G401 (cell line): Measurements from ENCODE around the gene TTC33. TPM values are rescaled to one million over a fixed set of nuclear protein-coding genes. Genes with fewer than 3 reads are reported as not detected.
"Not testable (repeated sequence)": the region's sequence is repeated elsewhere in the genome, so short reads cannot be mapped to it uniquely, and the experiment has no call there.

ENCODE experiments used
- DNase-seq: peaks from one replicate; pipeline ENCODE4 v3.0.0-alpha.2; 2015; ENCODE audit warnings: low spot score
- in situ Hi-C: cut with HindIII; loops from 2 replicates; pipeline ENCODE4 v1.10.0; 2016; ENCODE audit warnings: low sequenced_read_pairs, mixed read lengths
- total RNA-seq: library from RNA; depleted of rRNA; stranded (reverse); fragments of >200 nt; shearing (Covaris generic); gene quantifications from 2 replicates; pipeline ENCODE4 v1.2.3, GENCODE V29; 2014; rRNA removed

The TTC33 gene, protein sequence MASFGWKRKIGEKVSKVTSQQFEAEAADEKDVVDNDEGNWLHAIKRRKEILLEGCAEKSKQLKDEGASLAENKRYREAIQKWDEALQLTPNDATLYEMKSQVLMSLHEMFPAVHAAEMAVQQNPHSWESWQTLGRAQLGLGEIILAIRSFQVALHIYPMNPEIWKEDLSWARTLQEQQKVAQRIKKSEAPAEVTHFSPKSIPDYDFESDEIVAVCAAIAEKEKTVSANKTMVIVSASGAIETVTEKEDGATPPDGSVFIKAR
- total RNA-seq, result 13.5 and 18.5 TPM in 2 replicates

DNA sequence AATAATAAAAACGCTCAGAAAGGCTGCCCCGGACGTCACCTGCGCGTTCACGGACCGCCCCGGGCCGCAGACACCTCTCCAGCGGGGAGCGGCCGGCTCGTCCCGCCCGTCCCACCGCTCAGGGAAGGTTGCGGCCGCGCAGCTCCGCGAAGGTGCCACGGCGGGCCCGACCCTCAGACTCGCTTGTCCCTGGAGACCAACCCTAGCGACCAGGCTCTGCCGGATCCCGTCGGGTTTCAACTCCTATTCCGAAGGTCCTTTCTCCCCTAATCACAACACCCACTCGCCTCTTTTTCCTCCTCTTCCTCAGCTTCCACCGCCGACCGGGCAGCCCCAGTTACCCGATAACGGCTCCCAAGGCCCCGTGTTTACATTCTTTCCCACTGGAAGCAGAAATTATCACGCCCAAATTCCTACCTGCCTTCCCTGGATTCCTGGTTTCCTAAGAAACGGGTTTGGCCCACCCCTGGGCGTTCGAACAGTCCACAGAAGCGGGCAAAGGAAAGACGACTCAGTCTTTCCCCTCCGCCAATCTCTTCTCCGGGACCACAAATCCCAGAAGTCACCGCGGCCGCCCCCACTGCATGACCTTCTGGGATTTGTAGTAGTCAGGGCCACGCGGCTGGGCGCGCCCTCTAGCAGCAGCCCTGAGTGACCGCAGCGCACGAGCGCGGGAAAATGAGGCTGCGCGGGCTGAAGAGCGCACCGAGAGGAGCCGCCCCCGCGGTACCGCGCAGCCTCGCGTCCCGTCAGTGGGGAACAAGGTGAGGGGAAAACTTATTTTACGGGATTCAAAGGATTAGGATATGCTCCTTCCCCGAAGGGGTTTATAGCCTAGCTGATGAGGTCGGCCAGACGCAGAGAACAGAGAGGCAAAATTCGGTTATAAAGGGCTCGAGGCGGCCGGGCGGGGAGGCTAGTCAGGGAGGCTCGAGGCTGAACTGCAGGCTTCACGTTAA is at the start of gene TTC33:
TSS of gene TTC33 (minus strand) at position 555 of the 959 bp plus-strand sequence. CDS start 8,943 bp downstream, outside the sequence.
- peak; percentile 96 for DNase-seq
- in situ Hi-C loops, result no loop called here

DNA sequence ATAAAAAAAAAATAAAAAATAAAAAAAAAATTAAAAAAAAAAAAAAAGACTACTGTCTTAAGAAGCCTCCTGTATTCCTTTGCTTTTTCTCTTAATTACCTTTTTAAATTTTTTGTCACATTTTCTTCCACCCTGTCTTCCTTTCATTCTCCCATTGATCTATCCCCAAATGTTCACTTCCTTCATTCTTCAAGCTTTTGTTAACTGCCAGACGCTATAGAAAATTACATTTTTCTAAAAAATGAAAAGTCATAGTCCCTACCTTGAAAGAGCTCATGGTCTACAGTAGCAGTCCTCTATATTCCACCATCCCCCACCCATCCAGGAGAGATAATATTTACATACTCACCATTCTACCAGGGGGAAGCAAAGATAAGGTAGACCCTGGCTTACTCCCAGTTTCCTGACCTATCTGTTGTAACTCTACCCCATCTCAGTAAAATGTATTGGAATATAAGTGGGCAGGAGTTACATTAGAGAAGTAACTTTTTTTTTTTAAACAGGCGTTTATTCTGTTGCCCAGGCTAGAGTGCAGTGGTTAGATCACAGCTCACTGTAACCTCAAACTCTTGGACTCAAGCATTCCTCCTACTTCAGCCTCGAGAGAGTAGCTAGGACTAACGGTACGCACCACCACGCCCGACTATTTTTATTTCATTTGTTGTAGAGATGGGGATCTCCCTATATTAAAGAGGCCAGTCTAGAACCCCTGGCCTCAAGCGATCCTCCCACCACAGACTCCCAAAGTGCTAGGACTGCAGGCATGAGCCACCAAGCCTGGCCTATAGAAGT is 46.2 kb upstream of the TTC33 start:
- in situ Hi-C loops, result no loop called here
- no peak for DNase-seq

DNA sequence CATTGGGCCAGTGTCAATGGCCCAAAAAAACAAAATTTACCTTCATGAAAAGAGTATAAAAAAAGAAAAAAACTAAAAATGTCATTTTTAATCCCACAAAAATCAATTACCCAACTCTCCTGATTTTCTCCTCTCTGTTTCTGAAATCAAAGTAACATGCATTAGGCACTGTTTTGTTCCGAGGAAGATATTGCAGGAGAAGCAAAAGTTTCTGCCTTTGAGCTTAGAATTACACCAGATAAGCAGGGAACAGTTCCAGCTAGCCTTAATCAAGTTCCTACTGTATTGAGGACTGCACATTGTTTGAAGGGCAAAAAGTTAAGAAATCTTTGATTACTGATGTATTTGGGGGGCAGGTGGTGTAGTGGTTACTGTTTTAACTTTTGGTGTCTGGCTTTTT is 43.5 kb upstream of the TTC33 start:
- in situ Hi-C loops, result no loop called here

DNA sequence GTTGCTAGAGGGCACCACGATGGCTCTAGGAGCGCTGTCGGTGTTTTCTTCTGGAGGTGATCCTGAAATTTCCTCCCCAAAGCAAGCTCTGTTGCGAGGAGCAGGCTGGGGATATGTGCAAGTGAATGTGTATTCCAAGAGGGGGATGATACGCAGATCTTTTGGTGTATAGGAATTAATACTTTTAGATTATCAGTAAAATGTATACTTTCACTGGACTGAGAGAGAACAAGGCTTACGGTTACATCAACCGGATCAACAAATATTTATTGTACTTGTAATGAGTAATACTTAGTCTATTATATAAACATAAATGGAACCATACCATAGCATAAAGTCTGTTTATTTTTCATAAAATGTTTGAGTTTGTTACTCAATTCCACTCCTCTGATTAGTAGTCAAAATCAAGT is 43.0 kb upstream of the TTC33 start:
- DNase-seq, result no peak
- in situ Hi-C loops, result no loop called here

More for the DNA sequence above, 43.5 kb upstream of the TTC33 start:
- no peak for DNase-seq

DNA sequence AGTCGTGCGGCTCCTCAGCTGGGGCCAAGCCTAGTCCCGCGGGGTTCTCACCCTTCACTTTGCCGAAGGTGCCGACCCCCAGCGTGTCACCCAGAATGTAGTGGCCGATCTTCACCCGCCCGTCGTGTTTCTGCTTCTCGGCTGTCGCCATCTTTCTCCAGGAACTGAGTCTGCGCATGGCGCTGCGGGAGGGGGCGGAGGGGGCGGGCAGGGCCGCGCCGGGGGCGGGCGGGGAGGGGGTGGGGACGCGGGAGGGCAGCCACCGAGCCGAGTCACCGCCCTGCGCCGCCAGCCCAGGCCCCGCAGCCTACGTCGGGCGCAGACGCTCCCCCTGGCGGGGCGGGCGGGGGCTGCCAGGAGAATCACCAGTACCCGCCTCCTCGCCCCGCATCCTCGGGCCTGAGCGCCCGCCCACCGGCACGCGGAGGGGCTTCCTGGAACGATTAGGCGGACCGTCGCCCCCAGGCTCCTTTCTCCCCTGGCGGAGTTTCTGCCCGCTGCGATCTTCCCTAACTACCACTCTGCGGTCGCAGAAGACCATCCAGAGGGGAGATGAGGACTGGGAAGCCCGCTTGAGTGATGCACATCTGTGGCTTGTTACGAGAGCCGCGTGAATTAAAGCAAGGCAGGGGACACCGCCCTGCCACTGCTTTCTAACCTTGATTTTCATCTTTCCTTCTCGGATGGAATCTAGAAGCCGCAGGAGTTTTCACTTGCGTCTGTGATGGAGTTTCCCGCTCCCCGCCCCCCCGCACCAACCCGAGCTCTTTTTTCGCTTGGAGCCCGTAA is 42.4 kb upstream of the TTC33 start, which contains the start of gene PRKAA1:
TSS of gene PRKAA1 (minus strand) at position 363 of the 789 bp plus-strand sequence. CDS start at position 178, 185 bp downstream.
- peak; percentile 90 for DNase-seq
- in situ Hi-C loops, result no loop called here

DNA sequence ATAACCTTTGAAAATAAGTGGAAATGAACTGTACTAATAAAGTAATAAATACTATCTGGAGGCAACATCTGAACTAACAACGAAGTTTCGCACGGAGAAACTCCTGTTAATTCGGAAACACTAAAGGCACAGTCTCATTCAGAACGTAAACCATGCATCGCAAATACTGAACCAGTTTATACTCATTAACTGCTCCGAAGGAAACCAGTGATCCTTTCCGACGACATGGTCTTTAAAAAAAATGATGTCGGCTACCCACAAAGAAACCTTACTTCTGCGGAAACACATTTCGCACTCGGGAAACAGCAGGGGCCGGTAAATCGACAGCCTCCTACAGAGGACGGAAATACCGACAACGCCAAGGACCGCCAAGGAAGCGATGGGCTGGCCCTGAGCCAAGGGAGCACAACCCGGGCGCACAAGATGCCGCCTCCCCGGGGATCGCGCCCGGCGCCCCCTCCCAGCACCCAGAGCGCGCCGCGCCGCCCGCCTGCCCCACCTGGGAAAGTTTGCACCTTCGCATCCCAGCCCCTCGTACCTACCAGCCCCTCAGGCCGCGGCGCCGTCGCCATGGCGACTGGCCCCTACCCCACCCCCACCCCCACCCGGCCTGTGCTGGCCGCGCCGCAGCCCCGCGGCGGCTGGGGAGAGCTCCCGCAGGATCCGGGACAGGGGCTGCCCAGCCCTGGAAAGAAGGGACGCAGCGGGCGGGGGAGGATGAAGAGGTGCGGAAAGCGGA is 41.7 kb upstream of the TTC33 start:
- peak; percentile 53 for DNase-seq

DNA sequence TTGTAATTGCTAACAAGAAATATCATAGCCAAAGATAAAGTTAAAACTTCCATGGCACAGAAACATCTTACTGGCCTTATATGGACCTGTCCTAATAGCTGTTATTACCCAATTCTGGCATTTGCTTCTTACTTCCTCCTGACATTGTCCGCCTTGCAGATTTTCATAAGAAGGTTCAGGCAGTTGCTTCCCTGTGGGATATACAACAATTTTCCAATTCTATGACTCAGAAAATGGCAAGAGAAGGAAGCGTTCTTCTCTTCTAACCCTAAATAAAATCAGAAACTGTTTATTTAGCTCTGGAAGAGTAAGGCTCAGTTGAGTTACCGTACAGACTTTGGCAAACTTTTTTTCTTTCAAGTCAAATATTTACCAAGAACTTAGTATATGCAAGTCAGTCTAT is 40.7 kb upstream of the TTC33 start:
- no peak for DNase-seq
- in situ Hi-C loops, result no loop called here

More for the DNA sequence above, 41.7 kb upstream of the TTC33 start:
- in situ Hi-C loops, result no loop called here

DNA sequence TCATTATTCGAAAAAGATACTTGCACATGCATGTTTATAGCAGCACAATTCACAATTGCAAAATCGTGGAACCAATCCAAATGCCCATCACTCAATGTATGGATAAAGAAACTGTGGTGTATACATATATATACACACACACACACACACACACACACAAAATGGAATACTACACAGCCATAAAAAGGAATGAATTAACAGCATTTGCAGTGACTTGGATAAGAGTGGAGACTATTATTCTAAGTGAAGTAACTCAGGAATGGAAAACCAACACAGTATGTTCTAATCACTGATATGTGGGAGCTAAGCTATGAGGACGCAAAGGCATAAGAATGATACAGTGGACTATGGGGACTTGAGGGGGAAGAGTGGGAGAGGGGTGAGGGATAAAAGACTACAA is 39.1 kb upstream of the TTC33 start:
- in situ Hi-C loops, DNase-seq: not testable (repeated sequence)

DNA sequence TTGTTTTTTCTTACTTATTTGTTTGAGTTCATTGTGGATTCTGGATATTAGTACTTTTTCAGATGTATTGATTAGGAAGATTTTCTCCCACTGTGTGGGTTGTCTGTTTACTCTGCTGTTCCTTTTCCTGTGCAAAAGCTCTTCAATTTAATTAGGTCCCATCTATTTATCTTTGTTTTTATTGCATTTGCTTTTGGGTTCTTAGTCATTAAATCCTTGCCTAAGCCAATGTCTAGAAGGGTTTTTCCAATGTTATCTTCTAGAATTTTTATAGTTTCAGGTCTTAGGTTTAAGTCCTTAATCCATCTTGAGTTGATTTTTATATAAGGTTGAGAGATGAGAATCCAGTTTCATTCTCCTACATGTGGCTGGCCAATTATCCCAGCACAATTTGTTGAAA is 38.6 kb upstream of the TTC33 start:
- in situ Hi-C loops, result not testable (repeated sequence)

DNA sequence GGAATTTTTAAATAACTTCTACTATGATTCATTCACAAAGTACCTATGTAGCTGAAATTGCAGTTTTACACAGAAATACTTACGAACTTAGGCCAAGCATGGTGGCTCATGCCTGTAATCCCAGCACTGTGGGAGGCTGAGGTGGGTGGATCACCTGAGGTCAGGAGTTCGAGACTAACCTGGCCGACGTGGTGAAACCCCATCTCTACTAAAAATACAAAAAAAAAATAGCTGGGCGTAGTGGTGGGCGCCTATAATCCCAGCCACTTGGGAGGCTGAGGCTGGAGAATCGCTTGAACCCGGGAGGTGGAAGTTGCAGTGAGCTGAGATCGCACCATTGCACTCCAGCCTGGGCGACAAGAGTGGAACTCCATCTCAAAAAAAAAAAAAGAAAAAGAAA is 36.9 kb upstream of the TTC33 start:
- in situ Hi-C loops, DNase-seq: not testable (repeated sequence)

More for the DNA sequence above, 38.6 kb upstream of the TTC33 start:
- not testable (repeated sequence) for DNase-seq

DNA sequence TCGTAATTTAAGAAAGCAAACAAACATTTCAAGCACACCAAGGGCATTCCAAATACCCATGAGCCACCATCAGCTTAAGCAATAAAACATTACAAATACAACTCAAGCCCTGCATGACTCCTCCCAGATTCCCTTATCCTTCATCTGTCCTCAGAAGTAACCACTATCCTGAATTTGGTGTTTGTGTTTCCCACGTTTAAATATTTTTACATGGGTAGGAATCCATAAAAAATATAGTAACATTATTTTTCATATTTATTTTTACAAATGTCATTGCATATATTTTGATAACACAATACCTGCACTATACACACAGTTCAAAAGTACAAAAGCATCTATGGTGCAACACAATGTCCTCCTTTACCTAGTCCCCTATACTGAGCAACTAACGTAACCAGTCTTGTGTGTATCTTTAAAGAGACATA is 36.0 kb upstream of the TTC33 start:
- no peak for DNase-seq
- in situ Hi-C loops, result no loop called here

DNA sequence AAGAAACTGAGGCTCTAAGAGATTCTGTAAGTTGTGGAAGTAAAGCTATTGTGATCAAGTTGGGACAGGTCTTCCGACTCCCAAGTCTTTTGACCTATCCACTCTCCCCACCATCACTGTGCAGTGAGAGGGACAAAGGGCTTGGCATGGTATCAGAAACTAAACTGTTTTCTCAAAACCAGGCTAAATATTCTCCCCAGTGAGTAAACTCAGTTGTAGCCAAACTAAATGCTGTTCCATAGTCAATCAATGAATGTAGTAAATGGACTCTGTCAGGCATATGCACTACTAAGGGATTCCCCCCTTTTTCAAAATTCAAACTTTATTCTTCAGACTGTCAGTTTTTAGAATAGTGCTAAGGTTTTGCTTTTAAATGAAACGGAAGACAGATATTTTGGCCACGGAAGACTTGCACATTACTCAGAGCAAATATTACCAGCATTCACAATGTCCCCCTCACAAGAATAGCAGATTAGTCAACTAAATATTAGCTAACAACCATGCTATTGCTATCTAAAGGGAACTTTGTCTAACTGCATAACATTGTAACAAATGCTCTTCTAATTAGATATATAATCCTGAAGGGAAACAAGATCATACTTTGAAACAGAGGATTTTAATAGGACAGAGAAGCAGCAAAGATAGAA is 35.3 kb upstream of the TTC33 start:
- no peak for DNase-seq
- in situ Hi-C loops, result no loop called here

DNA sequence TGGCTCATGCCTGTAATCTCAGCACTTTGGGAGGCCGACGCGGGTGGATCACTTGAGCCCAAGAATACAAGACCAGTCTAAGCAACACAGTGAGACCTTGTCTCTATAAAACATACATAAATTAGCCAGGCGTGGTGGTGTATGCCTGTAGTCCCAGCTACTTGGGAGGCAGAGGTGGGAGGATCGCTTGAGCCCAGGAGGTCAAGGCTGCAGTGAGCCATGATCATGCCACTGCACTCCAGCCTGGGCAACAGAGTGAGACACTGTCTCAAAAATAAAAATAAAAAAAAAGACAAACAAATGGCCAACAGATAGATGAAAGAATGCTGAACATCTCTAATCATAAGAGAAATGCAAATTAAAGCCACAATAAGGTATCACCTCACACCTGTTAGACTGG is 33.2 kb upstream of the TTC33 start:
- in situ Hi-C loops, DNase-seq: not testable (repeated sequence)

DNA sequence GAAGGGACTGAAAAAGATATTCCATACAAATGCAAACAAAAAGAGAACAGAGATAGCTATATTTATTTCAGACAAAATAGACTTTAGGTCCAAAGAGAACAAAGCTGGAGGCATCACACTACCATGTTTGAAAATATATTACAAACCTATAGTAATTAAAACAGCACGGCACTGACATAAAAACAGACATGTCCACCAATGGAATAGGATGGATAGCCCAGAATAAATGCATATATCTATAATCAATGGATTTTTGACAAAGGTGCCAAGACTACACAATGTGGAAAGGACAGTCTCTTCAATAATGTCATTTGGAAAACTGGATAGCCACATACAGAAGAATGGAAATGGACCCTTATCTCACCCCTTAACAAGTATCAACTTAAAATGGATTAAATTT is 32.2 kb upstream of the TTC33 start:
- in situ Hi-C loops, result no loop called here
- no peak for DNase-seq

DNA sequence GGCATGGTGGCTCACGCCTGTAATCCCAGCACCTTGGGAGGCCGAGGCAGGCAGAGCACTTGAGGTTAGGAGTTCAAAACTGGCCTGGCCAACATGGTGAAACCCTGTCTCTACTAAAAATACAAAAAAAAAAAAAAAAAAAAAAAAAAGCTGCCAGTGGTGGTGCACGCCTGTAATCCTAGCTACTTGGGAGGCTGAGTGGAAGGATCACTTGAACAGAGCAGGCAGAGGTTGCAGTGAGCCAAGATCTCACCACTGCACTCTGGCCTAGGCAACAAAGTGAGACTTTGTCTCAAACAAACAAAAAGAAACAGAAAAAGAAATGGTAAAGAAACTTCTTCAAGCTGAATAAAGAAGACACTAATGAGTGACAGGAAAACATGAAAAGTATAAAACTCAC is 30.9 kb upstream of the TTC33 start:
- DNase-seq, in situ Hi-C loops: not testable (repeated sequence)

DNA sequence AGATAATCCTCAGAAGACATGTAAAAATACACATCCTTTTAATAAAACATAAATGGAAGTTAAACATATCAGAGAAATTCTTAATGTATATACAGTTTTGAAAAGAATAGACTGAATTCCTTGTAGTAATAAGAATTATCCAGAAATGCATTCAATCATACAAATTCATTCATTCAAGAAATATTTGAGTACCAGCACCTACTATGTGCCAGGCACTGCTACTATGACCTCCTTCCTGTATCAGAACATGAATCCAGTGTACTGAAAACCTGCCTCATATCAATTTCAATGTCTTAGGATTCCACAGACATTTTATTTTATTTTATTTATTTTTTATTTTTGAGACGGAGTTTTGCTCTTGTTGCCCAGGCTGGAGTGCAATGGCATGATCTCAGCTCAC is 29.2 kb upstream of the TTC33 start:
- in situ Hi-C loops, result no loop called here
- no peak for DNase-seq

DNA sequence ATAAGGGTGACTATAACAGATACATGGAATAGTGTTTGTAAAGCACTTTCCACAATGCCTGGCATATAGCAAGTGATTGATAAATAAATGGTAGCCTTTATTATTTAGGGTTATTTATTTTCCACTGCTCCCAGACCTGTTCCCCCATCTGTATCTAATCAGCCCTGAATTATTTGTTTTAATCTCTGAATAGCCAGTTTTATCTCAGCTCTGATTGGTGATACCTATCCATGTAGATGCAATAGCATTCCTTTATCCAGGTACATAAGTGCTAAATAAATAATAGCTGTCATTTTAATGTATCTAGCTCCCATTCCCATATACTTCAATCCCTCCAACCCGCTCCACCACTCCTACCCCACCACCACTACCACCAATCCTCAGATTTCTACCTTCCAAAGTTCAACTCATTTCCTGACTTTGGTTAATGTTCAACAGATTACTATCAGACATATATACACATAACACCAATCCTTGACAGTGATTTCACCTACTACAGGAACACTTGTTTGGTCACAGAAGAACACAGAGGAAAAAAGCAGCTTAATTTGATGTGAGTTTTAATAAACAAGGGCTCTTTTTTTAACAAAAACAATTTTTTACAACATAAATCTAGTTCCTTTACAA is 28.4 kb upstream of the TTC33 start:
- in situ Hi-C loops, result no loop called here
- DNase-seq, result no peak
